WTC11 (cell line): ENCODE results near the gene NAPB. TPM values are rescaled to one million over a fixed set of nuclear protein-coding genes. Genes with fewer than 3 reads are reported as not detected.

Experiments used
- ATAC-seq: fragments of 200-7000 bp; cut with Tn5 transposase; 2 replicates; pipeline ENCODE4 v1.10.0; 2021; ENCODE audit warnings: mild to moderate bottlenecking, moderate library complexity
- CTCF ChIA-PET: fragments of 300-600 bp; sonication (Branson Sonifier 250); formaldehyde crosslinking; loops from one replicate; lab custom pipeline; 2021; ENCODE audit warnings: antibody characterized with exemption; lab: Charles Lee
- POLR2A ChIA-PET: fragments of 350-600 bp; sonication (Branson Sonifier 250); formaldehyde crosslinking; loops from one replicate; lab custom pipeline; 2021; ENCODE audit warnings: antibody characterized with exemption; lab: Charles Lee
- DNase-seq: peaks from one replicate; pipeline ENCODE4 v3.0.0; 2021; ENCODE audit warnings: low spot score
- H3K27ac Mint-ChIP-seq: 2 replicates; pipeline ENCODE4 v1.8.0; 2021; ENCODE audit warnings: mixed read lengths
- H3K27me3 Mint-ChIP-seq: 2 replicates; pipeline ENCODE4 v1.8.0; 2021; ENCODE audit warnings: low read depth, mild to moderate bottlenecking, moderate library complexity, mixed read lengths
- H3K36me3 Mint-ChIP-seq: 2 replicates; pipeline ENCODE4 v1.8.0; 2021; ENCODE audit warnings: mixed read lengths
- H3K4me1 Mint-ChIP-seq: 2 replicates; pipeline ENCODE4 v1.8.0; 2022; ENCODE audit warnings: mixed read lengths
- H3K4me3 Mint-ChIP-seq: 2 replicates; pipeline ENCODE4 v1.8.0; 2021; ENCODE audit warnings: mild to moderate bottlenecking, moderate library complexity, mixed read lengths
- H3K9me3 Mint-ChIP-seq: 2 replicates; pipeline ENCODE4 v1.8.0; 2021; ENCODE audit warnings: mixed read lengths
- CBFB ChIP-seq: sonication (generic); formaldehyde crosslinking; IDR thresholded peaks from 2 replicates; pipeline ENCODE4 v1.8.1; 2022; ENCODE audit warnings: mild to moderate bottlenecking, low read depth, missing genetic modification reagents
- CREB1 ChIP-seq: sonication (generic); formaldehyde crosslinking; IDR thresholded peaks from 2 replicates; pipeline ENCODE4 v1.8.0; 2023; ENCODE audit warnings: mild to moderate bottlenecking, missing genetic modification reagents
- CREM ChIP-seq: sonication (generic); formaldehyde crosslinking; IDR thresholded peaks from 2 replicates; pipeline ENCODE4 v1.8.1; 2022; ENCODE audit warnings: mild to moderate bottlenecking, missing genetic modification reagents, moderate library complexity
- EMX1 ChIP-seq: fragments of 250-450 bp; sonication (Bioruptor Pico); IDR thresholded peaks from 2 replicates; pipeline ENCODE4 v1.8.0; 2021; ENCODE audit warnings: mild to moderate bottlenecking
- ETV6 ChIP-seq: sonication (generic); formaldehyde crosslinking; IDR thresholded peaks from 2 replicates; pipeline ENCODE4 v1.8.1; 2022; ENCODE audit warnings: mild to moderate bottlenecking, missing genetic modification reagents
- FOXJ3 ChIP-seq: sonication (generic); formaldehyde crosslinking; IDR thresholded peaks from 2 replicates; pipeline ENCODE4 v1.9.0; 2021; ENCODE audit warnings: missing genetic modification reagents, mild to moderate bottlenecking, borderline replicate concordance
- FOXP1 ChIP-seq: sonication (generic); formaldehyde crosslinking; IDR thresholded peaks from 2 replicates; pipeline ENCODE4 v1.8.0; 2022; ENCODE audit warnings: missing genetic modification reagents, mild to moderate bottlenecking, moderate library complexity, borderline replicate concordance
- HMGA2 ChIP-seq: fragments of 250-450 bp; sonication (Bioruptor Pico); IDR thresholded peaks from 2 replicates; pipeline ENCODE4 v1.4.0; 2021; ENCODE audit warnings: mild to moderate bottlenecking, moderate library complexity
- JUN ChIP-seq: sonication (generic); formaldehyde crosslinking; IDR thresholded peaks from 2 replicates; pipeline ENCODE4 v1.8.0; 2023; ENCODE audit warnings: mild to moderate bottlenecking, missing genetic modification reagents
- OVOL2 ChIP-seq: fragments of 250-450 bp; sonication (Bioruptor Pico); IDR thresholded peaks from 2 replicates; pipeline ENCODE4 v1.9.0; 2021; ENCODE audit warnings: mild to moderate bottlenecking, borderline replicate concordance
- TCF7 ChIP-seq: sonication (generic); formaldehyde crosslinking; IDR thresholded peaks from 2 replicates; pipeline ENCODE4 v1.8.0; 2022; ENCODE audit warnings: mild to moderate bottlenecking, low read depth, missing genetic modification reagents, moderate library complexity
- ZNF416 ChIP-seq: fragments of 250-450 bp; sonication (Bioruptor Pico); IDR thresholded peaks from 2 replicates; pipeline ENCODE4 v1.9.0; 2021; ENCODE audit warnings: mild to moderate bottlenecking, inconsistent platforms
- ZNF425 ChIP-seq: fragments of 250-450 bp; sonication (Bioruptor Pico); conservative IDR thresholded peaks from 2 replicates; pipeline ENCODE4 v1.9.0; 2021; ENCODE audit warnings: mild to moderate bottlenecking
- ZNF532 ChIP-seq: fragments of 250-450 bp; sonication (Bioruptor Pico); IDR thresholded peaks from 2 replicates; pipeline ENCODE4 v1.9.0; 2021; ENCODE audit warnings: mild to moderate bottlenecking, borderline replicate concordance
- ZSCAN18 ChIP-seq: fragments of 250-450 bp; sonication (Bioruptor Pico); IDR thresholded peaks from 2 replicates; pipeline ENCODE4 v2.1.2; 2022; ENCODE audit warnings: mild to moderate bottlenecking, moderate library complexity
- total RNA-seq: library from RNA; stranded (reverse); gene quantifications from 3 replicates; pipeline ENCODE4 v1.2.3, GENCODE V29; 2021
- TF ChIP-seq, protein P1 (sequence below): sonication (generic); formaldehyde crosslinking; IDR thresholded peaks from 2 replicates; pipeline ENCODE4 v1.8.1; 2023; ENCODE audit warnings: mild to moderate bottlenecking, missing genetic modification reagents
- TF ChIP-seq, protein P2 (sequence below): sonication (generic); formaldehyde crosslinking; IDR thresholded peaks from 2 replicates; pipeline ENCODE4 v1.8.0; 2023; ENCODE audit warnings: missing genetic modification reagents
- TF ChIP-seq, protein P3 (sequence below): sonication (generic); formaldehyde crosslinking; IDR thresholded peaks from 2 replicates; pipeline ENCODE4 v1.8.1; 2023; ENCODE audit warnings: mild to moderate bottlenecking, missing genetic modification reagents, moderate library complexity

Gene NAPB
- total RNA-seq, 1 experiment from 2014 or later: 12.9 TPM

- TF ChIP-seq CBFB (CRISPR knock-in tag) (no peak), EMX1 (CRISPR knock-in tag) (no peak), ETV6 (CRISPR knock-in tag) (no peak), ZNF532 (CRISPR knock-in tag) (no peak), HMGA2 (no peak)
- TF ChIP-seq, protein P1, sequence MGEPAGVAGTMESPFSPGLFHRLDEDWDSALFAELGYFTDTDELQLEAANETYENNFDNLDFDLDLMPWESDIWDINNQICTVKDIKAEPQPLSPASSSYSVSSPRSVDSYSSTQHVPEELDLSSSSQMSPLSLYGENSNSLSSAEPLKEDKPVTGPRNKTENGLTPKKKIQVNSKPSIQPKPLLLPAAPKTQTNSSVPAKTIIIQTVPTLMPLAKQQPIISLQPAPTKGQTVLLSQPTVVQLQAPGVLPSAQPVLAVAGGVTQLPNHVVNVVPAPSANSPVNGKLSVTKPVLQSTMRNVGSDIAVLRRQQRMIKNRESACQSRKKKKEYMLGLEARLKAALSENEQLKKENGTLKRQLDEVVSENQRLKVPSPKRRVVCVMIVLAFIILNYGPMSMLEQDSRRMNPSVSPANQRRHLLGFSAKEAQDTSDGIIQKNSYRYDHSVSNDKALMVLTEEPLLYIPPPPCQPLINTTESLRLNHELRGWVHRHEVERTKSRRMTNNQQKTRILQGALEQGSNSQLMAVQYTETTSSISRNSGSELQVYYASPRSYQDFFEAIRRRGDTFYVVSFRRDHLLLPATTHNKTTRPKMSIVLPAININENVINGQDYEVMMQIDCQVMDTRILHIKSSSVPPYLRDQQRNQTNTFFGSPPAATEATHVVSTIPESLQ: no peak
Observed at GRCh38 chr20:23441850-23442313, 20.6 kb upstream of the NAPB start (continued).

DNA sequence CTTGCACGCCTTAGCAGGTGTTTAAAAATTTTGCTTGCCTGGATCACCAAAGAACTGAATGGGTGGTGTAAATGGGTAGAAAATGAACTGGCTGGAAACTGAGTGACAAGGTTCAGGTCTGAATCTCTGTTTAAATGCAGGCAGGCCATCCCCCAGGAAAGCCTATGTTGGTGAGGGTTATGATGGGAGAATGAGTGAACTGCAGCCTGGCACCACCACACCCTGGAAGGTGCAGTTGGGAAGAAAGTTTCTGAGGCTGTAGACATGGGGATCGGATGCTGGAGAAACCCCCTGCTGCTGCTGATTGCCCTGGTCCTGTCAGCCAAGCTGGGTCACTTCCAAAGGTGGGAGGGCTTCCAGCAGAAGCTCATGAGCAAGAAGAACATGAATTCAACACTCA, 18.7 kb upstream of the NAPB start:
- ChIA-PET CTCF (interaction anchor here (4.5 kb wide), 1 partner anchor 168 kb away, joined by 56 read pairs; no protein-coding TSS in a partner anchor), POLR2A (no interaction called here)
- Mint-ChIP-seq H3K4me3 (no peak overlapping the region), H3K27me3 (peaks cover 4% of the 10 kb centered on the region; the same call in 1 of the 2 replicates), H3K36me3 (no peaks in the 10 kb centered on the region), H3K27ac (no peak overlapping the region), H3K9me3 (no peaks in the 10 kb centered on the region), H3K4me1 (0 out of 2 replicates have a peak, but pooled peaks cover 2% of the 10 kb centered on the region)
- no peak for DNase-seq
- no peak for ATAC-seq
- TF ChIP-seq FOXJ3 (CRISPR knock-in tag) (no peak), ZSCAN18 (CRISPR knock-in tag) (no peak), JUN (CRISPR knock-in tag) (no peak), ZNF416 (CRISPR knock-in tag) (no peak), TCF7 (CRISPR knock-in tag) (no peak), CREB1 (CRISPR knock-in tag) (no peak), CREM (CRISPR knock-in tag) (no peak), OVOL2 (CRISPR knock-in tag) (no peak), ZNF425 (CRISPR knock-in tag) (no peak), FOXP1 (CRISPR knock-in tag) (no peak), ETV6 (CRISPR knock-in tag) (no peak)
- TF ChIP-seq, protein P1: no peak
- TF ChIP-seq, protein P2, sequence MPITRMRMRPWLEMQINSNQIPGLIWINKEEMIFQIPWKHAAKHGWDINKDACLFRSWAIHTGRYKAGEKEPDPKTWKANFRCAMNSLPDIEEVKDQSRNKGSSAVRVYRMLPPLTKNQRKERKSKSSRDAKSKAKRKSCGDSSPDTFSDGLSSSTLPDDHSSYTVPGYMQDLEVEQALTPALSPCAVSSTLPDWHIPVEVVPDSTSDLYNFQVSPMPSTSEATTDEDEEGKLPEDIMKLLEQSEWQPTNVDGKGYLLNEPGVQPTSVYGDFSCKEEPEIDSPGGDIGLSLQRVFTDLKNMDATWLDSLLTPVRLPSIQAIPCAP (CRISPR knock-in tag): no peak
- TF ChIP-seq, protein P3, sequence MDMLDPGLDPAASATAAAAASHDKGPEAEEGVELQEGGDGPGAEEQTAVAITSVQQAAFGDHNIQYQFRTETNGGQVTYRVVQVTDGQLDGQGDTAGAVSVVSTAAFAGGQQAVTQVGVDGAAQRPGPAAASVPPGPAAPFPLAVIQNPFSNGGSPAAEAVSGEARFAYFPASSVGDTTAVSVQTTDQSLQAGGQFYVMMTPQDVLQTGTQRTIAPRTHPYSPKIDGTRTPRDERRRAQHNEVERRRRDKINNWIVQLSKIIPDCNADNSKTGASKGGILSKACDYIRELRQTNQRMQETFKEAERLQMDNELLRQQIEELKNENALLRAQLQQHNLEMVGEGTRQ: no peak
